MM.1S (cell line): Measurements from ENCODE around the gene RNASE7.

ENCODE experiments used
- DNase-seq: peaks from one replicate; pipeline ENCODE4 v3.0.0-alpha.2; 2015
- H2AFZ ChIP-seq: fragments of 300-600 bp; sonication (generic); 2 replicates; pipeline ENCODE4 v1.6.0; 2016; ENCODE audit warnings: antibody characterized with exemption, low read length
- H3F3A ChIP-seq: fragments of 300-600 bp; sonication (generic); 2 replicates; pipeline ENCODE4 v1.6.1; 2016; ENCODE audit warnings: mild to moderate bottlenecking, antibody characterized with exemption, low read length, moderate library complexity, mixed read lengths; ENCODE audit not compliant: insufficient read depth
- H3K27ac ChIP-seq: fragments of 300-600 bp; sonication (generic); 2 replicates; pipeline ENCODE4 v1.5.1; 2016; ENCODE audit warnings: mild to moderate bottlenecking, low read length
- H3K27me3 ChIP-seq: fragments of 300-600 bp; sonication (generic); replicated peaks from 2 replicates; pipeline ENCODE4 v1.6.0; 2016; ENCODE audit warnings: low read length; ENCODE audit not compliant: insufficient read depth
- H3K36me3 ChIP-seq: fragments of 300-600 bp; sonication (generic); replicated peaks from 2 replicates; pipeline ENCODE4 v1.6.1; 2016; ENCODE audit warnings: mild to moderate bottlenecking, low read length, mixed read lengths; ENCODE audit not compliant: insufficient read depth
- H3K4me1 ChIP-seq: fragments of 300-600 bp; sonication (generic); 2 replicates; pipeline ENCODE4 v1.6.1; 2016; ENCODE audit warnings: low read length, mixed read lengths
- H3K4me2 ChIP-seq: fragments of 300-600 bp; sonication (generic); 2 replicates; pipeline ENCODE4 v1.6.0; 2016; ENCODE audit warnings: low read depth, low read length
- H3K4me3 ChIP-seq: fragments of 300-600 bp; sonication (generic); 2 replicates; pipeline ENCODE4 v1.5.1; 2016; ENCODE audit warnings: low read length, mixed read lengths
- H3K79me2 ChIP-seq: fragments of 300-600 bp; sonication (generic); 2 replicates; pipeline ENCODE4 v1.6.1; 2016; ENCODE audit warnings: mixed run types, low read length, mixed read lengths
- H3K9ac ChIP-seq: fragments of 300-600 bp; sonication (generic); 2 replicates; pipeline ENCODE4 v1.6.1; 2016; ENCODE audit warnings: low read length, mixed read lengths
- H3K9me2 ChIP-seq: fragments of 300-600 bp; sonication (generic); replicated peaks from 2 replicates; pipeline ENCODE4 v1.6.1; 2016; ENCODE audit warnings: mild to moderate bottlenecking, low read length, mixed read lengths; ENCODE audit not compliant: insufficient read depth
- H3K9me3 ChIP-seq: fragments of 300-600 bp; sonication (generic); replicated peaks from 2 replicates; pipeline ENCODE4 v1.6.1; 2016; ENCODE audit warnings: mild to moderate bottlenecking, low read length, mixed read lengths; ENCODE audit not compliant: insufficient read depth
- H4K20me1 ChIP-seq: fragments of 300-600 bp; sonication (generic); 2 replicates; pipeline ENCODE4 v1.6.1; 2016; ENCODE audit warnings: mild to moderate bottlenecking, low read length, moderate library complexity, mixed read lengths; ENCODE audit not compliant: insufficient read depth
- EZH2 ChIP-seq: fragments of 300-600 bp; sonication (generic); optimal IDR thresholded peaks from 2 replicates; pipeline ENCODE3; 2017; ENCODE audit warnings: low read depth, mild to moderate bottlenecking, antibody characterized with exemption, low read length, mixed read lengths
- EZH2phosphoT487 ChIP-seq: fragments of 300-600 bp; sonication (generic); IDR thresholded peaks from 2 replicates; pipeline ENCODE4 v1.6.1; 2018; ENCODE audit warnings: antibody characterized with exemption, low read length
- TF ChIP-seq, protein P1 (sequence below): fragments of 300-600 bp; sonication (generic); IDR thresholded peaks from 2 replicates; pipeline ENCODE4 v1.5.1; 2016; ENCODE audit warnings: antibody characterized with exemption, low read length, mixed read lengths

RNASE7 gene

DNA sequence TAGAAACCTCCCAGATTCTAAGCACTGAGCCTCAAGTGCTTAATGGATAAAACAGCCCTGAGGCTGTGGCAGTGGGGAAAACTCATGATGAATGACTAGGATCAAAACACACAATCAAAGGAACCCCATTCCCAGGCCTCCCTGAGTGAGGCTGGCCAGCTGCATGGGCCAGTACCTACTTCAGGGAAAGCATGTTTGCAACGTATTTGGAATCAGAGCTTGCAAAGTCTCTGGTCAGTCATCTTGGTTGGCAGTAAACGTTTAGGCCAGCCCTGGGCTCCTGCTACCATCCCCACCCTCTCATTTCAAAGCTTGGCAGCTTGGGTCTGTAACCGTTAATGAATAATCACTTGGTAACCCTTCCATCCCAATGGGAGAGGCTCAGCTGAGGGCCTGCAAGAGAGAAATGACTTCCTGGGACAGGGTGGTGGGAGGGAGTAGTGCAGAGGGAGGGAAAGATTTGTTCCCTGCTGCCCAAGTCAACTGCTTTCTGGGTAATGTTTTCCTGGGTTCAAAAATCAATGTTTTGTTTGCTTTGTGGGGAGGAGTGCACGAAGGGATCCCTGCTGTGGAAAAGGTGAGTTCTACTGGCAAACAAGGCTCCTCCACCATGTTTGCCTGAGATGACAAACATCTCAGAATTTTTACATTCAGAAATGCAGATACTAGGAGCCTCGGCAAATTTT, 13.4 kb downstream of the RNASE7 start:
- Histone ChIP-seq H3K27ac (no peak overlapping the region), H3K36me3 (no peaks in the 10 kb centered on the region), H3F3A (no peaks in the 10 kb centered on the region), H3K79me2 (no peaks in the 10 kb centered on the region), H3K9me2 (no peaks in the 10 kb centered on the region), H3K9ac (no peak overlapping the region), H3K4me3 (no peak overlapping the region), H2AFZ (no peak overlapping the region), H3K27me3 (no peaks in the 10 kb centered on the region), H4K20me1 (no peaks in the 10 kb centered on the region), H3K9me3 (no peaks in the 10 kb centered on the region), H3K4me2 (no peak overlapping the region), H3K4me1 (no peaks in the 10 kb centered on the region)
- TF ChIP-seq EZH2 (no peak), EZH2phosphoT487 (no peak)
- TF ChIP-seq, protein P1, sequence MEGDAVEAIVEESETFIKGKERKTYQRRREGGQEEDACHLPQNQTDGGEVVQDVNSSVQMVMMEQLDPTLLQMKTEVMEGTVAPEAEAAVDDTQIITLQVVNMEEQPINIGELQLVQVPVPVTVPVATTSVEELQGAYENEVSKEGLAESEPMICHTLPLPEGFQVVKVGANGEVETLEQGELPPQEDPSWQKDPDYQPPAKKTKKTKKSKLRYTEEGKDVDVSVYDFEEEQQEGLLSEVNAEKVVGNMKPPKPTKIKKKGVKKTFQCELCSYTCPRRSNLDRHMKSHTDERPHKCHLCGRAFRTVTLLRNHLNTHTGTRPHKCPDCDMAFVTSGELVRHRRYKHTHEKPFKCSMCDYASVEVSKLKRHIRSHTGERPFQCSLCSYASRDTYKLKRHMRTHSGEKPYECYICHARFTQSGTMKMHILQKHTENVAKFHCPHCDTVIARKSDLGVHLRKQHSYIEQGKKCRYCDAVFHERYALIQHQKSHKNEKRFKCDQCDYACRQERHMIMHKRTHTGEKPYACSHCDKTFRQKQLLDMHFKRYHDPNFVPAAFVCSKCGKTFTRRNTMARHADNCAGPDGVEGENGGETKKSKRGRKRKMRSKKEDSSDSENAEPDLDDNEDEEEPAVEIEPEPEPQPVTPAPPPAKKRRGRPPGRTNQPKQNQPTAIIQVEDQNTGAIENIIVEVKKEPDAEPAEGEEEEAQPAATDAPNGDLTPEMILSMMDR = no peak
- DNase-seq = no peak

DNA sequence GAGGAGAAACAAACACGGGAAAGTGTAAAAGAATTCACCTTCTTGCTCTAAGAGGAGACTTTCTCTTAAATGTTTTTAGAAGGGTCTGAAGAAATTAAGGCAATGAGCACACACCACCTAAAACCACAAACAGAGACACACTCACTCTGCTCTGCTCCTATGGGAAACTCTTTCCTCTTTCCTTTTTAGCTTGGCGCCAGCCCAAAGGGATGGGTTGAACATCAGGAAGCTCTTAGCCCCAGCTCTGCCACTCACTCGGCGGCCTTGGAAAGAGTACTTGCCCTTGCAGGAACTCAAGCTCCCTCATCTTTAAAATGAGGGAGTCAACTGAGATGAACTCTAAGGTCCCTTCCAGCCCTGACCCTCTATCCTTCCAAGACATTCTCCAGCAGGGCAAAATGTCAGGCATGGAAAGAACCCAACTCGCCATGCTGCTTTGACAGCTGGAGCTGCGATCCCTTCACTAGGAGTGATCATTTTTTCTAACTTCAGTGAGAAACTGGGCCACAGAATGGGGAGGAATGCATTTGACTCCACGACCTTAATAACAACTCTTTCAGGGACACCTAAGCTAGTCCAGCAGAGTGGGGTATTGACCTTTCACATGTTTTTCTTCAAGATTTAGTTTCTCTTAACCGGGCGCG, 14.5 kb downstream of the RNASE7 start:
- TF ChIP-seq EZH2phosphoT487 = no peak
- TF ChIP-seq, protein P1 = no peak
- no peak for TF ChIP-seq EZH2
- no peaks in the 10 kb centered on the region for H3K4me1 ChIP-seq
- no peak overlapping the region for H3K4me2 ChIP-seq
- no peaks in the 10 kb centered on the region for H4K20me1 ChIP-seq
- H3K27ac ChIP-seq = no peak overlapping the region
- H3K79me2 ChIP-seq = no peaks in the 10 kb centered on the region
- H3K9ac ChIP-seq = no peak overlapping the region
- no peak overlapping the region for H2AFZ ChIP-seq
- no peaks in the 10 kb centered on the region for H3K27me3 ChIP-seq
- no peak overlapping the region for H3K4me3 ChIP-seq
- no peaks in the 10 kb centered on the region for H3F3A ChIP-seq
- no peaks in the 10 kb centered on the region for H3K36me3 ChIP-seq
- H3K9me2 ChIP-seq = no peaks in the 10 kb centered on the region
- H3K9me3 ChIP-seq = no peaks in the 10 kb centered on the region
- DNase-seq = no peak

DNA sequence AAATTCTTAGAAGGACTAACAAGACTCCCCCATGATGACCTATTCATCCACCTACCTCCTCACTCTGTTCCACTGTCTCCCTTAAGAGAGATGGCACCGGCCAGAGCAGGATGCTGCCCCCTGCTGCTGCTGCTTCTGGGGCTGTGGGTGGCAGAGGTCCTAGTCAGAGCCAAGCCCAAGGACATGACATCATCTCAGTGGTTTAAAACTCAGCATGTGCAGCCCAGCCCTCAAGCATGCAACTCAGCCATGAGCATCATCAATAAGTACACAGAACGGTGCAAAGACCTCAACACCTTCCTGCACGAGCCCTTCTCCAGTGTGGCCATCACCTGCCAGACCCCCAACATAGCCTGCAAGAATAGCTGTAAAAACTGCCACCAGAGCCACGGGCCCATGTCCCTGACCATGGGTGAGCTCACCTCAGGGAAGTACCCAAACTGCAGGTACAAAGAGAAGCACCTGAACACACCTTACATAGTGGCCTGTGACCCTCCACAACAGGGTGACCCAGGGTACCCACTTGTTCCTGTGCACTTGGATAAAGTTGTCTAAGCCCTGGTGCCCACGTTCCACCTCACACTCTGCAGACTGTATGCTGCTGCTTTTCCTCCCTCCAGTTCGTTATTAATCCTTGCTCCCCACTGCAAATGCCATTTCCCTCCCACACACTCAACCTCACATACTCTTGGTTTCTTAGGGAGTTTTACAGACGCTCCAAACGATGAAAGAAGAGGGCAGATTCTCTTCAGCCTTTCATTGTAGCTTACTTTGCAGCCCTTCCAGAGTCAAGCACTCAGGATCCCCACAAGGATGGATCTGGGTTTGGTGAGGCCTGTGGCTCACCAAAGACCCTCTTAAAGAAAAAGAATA, 15.9 kb downstream of the RNASE7 start, which contains the start of gene RNASE8:
TSS of gene RNASE8 (plus strand) at position 20 of the 873 bp plus-strand sequence. CDS start at position 91, 71 bp downstream.
- H3K9ac ChIP-seq = no peak within 1 kb of the TSS
- H3K36me3 ChIP-seq = no peaks in the 10 kb centered on the region
- no peaks in the 10 kb centered on the region for H3K4me1 ChIP-seq
- no peaks in the 10 kb centered on the region for H4K20me1 ChIP-seq
- no peak within 1 kb of the TSS for H2AFZ ChIP-seq
- no peaks in the 10 kb centered on the region for H3K27me3 ChIP-seq
- no peaks in the 10 kb centered on the region for H3K9me3 ChIP-seq
- TF ChIP-seq EZH2 (no peak), EZH2phosphoT487 (no peak)
- TF ChIP-seq, protein P1 = no peak
- no peak within 1 kb of the TSS for H3K4me2 ChIP-seq
- H3K27ac ChIP-seq = no peak within 1 kb of the TSS
- H3K79me2 ChIP-seq = no peaks in the 10 kb centered on the region
- no peak within 1 kb of the TSS for H3K4me3 ChIP-seq
- no peaks in the 10 kb centered on the region for H3K9me2 ChIP-seq
- DNase-seq = no peak
- H3F3A ChIP-seq = no peaks in the 10 kb centered on the region
